A549 (cell line): ENCODE results near the gene TPRG1L.

ENCODE experiments used
- BHLHE40 ChIP-seq: IDR thresholded peaks from 2 replicates; pipeline ENCODE4 v1.6.1; 2012; ENCODE audit warnings: low read depth, low read length, inconsistent platforms
- EP300 ChIP-seq, 2 experiments: fragments of >200 bp; sonication (Bioruptor Twin); formaldehyde crosslinking; IDR thresholded peaks; 2 replicates in 1 of 2; 3 replicates in 1 of 2; pipeline ENCODE4 v1.6.1; 2016 to 2017
- MAX ChIP-seq: IDR thresholded peaks from 2 replicates; pipeline ENCODE4 v1.6.1; 2012
- NFE2L2 ChIP-seq: fragments of 150-350 bp; conservative IDR thresholded peaks from 2 replicates; pipeline ENCODE4 v1.6.1; 2014; ENCODE audit warnings: low read length
- PBX3 ChIP-seq: IDR thresholded peaks from 2 replicates; pipeline ENCODE4 v1.6.1; 2012
- POLR2A ChIP-seq: IDR thresholded peaks from 2 replicates; pipeline ENCODE4 v1.6.1; 2012; ENCODE audit warnings: mild to moderate bottlenecking, low read length
- RAD21 ChIP-seq, 2 experiments: fragments of >200 bp in 1 of 2; sonication (Bioruptor Twin) in 1 of 2; formaldehyde crosslinking in 1 of 2; IDR thresholded peaks in 1 of 2; conservative IDR thresholded peaks in 1 of 2; 2 replicates in 1 of 2; 3 replicates in 1 of 2; pipeline ENCODE4 v1.6.1; 2012 to 2018; ENCODE audit warnings: inconsistent platforms in 1 of 2

- TF ChIP-seq MAX, result no peak
- TF ChIP-seq PBX3, result no peak
- TF ChIP-seq POLR2A, result no peak
- no peak for TF ChIP-seq BHLHE40
- no peak for TF ChIP-seq NFE2L2
- no peak for TF ChIP-seq RAD21 (conservative IDR thresholded peaks at IDR 0.05 in 1 of 2, IDR thresholded peaks at IDR 0.05 in 1 of 2)
- no peak for TF ChIP-seq EP300 (IDR thresholded peaks at IDR 0.05)
Observed at GRCh38 chr1:3580231-3580630, 44.6 kb upstream of the TPRG1L start.
